Ishikawa (cell line): ENCODE data around the gene ESRRG.

ENCODE experiments used
- CEBPB ChIP-seq: IDR thresholded peaks from 2 replicates; pipeline ENCODE4 v1.6.1; 2012
- CREB1 ChIP-seq: IDR thresholded peaks from 2 replicates; pipeline ENCODE4 v1.6.1; 2012; ENCODE audit warnings: low read depth
- EGR1 ChIP-seq: IDR thresholded peaks from 2 replicates; pipeline ENCODE4 v1.6.1; 2012
- EP300 ChIP-seq: IDR thresholded peaks from 2 replicates; pipeline ENCODE4 v1.6.1; 2012; ENCODE audit warnings: borderline replicate concordance
- FOXM1 ChIP-seq: IDR thresholded peaks from 2 replicates; pipeline ENCODE4 v1.6.1; 2012; ENCODE audit warnings: low read depth, borderline replicate concordance
- MAX ChIP-seq: IDR thresholded peaks from 2 replicates; pipeline ENCODE4 v1.6.1; 2012
- NFIC ChIP-seq: IDR thresholded peaks from 2 replicates; pipeline ENCODE4 v1.6.1; 2012
- RAD21 ChIP-seq: IDR thresholded peaks from 2 replicates; pipeline ENCODE4 v1.6.1; 2012; ENCODE audit warnings: low read depth
- TAF1 ChIP-seq: IDR thresholded peaks from 2 replicates; pipeline ENCODE4 v1.6.1; 2012; ENCODE audit warnings: low read depth, mild to moderate bottlenecking
- TCF12 ChIP-seq: IDR thresholded peaks from 2 replicates; pipeline ENCODE4 v1.6.1; 2012; ENCODE audit warnings: low read depth
- TEAD4 ChIP-seq: IDR thresholded peaks from 2 replicates; pipeline ENCODE4 v1.6.1; 2012
- YY1 ChIP-seq: IDR thresholded peaks from 2 replicates; pipeline ENCODE4 v1.6.1; 2012; ENCODE audit warnings: low read depth
- ZBTB7A ChIP-seq: IDR thresholded peaks from 2 replicates; pipeline ENCODE4 v1.6.1; 2012; ENCODE audit warnings: low read depth
- TF ChIP-seq, protein P1 (sequence below): IDR thresholded peaks from 2 replicates; pipeline ENCODE4 v1.6.1; 2012
- TF ChIP-seq, protein P2 (sequence below): IDR thresholded peaks from 2 replicates; pipeline ENCODE4 v1.6.1; 2012; ENCODE audit warnings: low read depth, mild to moderate bottlenecking

The ESRRG gene

DNA sequence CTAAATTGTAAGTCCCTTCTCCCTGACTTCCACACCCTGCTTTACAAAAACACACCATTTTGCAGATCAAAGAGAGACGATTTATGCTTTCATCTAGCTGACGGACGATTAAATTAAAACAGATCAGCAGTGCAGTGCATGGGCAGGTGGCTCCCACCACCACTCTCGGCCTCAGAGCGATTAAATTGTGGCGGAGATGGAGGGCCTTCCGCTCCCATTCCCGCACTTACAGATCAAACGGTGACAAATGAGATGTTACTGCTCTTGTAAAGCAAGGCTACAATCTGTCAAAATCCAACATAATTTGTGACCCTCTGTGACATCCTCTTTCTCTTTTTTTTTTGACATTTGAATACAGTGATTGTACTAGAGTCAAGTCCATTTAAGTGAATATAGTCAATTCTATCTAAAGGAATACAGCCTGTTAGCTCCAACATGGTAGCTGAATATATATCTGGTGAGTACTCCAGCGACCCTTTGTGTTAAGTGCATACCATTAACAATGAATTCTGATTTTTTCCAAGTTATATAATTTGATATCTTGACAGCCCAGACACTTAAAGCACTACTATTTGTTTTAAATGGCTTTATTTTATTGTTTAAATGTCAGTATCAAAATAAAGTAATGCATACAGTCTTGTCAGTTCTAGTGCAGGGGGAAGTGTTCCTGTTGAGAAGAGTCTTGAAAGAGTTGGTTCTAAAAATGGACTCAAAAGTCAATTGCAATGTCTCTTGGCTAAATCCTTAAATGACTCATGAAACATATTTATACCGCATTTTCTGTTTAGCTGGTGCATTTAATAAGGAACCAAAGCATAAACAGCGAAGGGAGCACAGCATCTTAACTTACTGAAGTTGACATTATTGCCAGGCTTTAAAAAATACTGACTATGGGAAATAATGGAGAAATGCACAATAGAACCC, 109.0 kb downstream of the ESRRG start:
- TF ChIP-seq TEAD4 = no peak
- no peak for TF ChIP-seq EP300
- TF ChIP-seq TAF1 = no peak
- no peak for TF ChIP-seq YY1
- TF ChIP-seq, protein P1, sequence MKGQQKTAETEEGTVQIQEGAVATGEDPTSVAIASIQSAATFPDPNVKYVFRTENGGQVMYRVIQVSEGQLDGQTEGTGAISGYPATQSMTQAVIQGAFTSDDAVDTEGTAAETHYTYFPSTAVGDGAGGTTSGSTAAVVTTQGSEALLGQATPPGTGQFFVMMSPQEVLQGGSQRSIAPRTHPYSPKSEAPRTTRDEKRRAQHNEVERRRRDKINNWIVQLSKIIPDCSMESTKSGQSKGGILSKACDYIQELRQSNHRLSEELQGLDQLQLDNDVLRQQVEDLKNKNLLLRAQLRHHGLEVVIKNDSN = no peak
- TF ChIP-seq MAX = no peak
- TF ChIP-seq CREB1 = no peak
- TF ChIP-seq NFIC = no peak
- TF ChIP-seq EGR1 = no peak
- TF ChIP-seq, protein P2, sequence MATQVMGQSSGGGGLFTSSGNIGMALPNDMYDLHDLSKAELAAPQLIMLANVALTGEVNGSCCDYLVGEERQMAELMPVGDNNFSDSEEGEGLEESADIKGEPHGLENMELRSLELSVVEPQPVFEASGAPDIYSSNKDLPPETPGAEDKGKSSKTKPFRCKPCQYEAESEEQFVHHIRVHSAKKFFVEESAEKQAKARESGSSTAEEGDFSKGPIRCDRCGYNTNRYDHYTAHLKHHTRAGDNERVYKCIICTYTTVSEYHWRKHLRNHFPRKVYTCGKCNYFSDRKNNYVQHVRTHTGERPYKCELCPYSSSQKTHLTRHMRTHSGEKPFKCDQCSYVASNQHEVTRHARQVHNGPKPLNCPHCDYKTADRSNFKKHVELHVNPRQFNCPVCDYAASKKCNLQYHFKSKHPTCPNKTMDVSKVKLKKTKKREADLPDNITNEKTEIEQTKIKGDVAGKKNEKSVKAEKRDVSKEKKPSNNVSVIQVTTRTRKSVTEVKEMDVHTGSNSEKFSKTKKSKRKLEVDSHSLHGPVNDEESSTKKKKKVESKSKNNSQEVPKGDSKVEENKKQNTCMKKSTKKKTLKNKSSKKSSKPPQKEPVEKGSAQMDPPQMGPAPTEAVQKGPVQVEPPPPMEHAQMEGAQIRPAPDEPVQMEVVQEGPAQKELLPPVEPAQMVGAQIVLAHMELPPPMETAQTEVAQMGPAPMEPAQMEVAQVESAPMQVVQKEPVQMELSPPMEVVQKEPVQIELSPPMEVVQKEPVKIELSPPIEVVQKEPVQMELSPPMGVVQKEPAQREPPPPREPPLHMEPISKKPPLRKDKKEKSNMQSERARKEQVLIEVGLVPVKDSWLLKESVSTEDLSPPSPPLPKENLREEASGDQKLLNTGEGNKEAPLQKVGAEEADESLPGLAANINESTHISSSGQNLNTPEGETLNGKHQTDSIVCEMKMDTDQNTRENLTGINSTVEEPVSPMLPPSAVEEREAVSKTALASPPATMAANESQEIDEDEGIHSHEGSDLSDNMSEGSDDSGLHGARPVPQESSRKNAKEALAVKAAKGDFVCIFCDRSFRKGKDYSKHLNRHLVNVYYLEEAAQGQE = no peak
- TF ChIP-seq FOXM1 = no peak
- no peak for TF ChIP-seq ZBTB7A
- TF ChIP-seq TCF12 = no peak
- no peak for TF ChIP-seq CEBPB
- no peak for TF ChIP-seq RAD21

GRCh38 chr1:216612291-216612690, 110.9 kb downstream of the ESRRG start:
- TF ChIP-seq CREB1 (no peak), RAD21 (no peak), EP300 (no peak), TCF12 (no peak), TEAD4 (no peak), YY1 (no peak), CEBPB (no peak), FOXM1 (no peak), MAX (no peak), NFIC (no peak), EGR1 (no peak)
- TF ChIP-seq, protein P2 = no peak

DNA sequence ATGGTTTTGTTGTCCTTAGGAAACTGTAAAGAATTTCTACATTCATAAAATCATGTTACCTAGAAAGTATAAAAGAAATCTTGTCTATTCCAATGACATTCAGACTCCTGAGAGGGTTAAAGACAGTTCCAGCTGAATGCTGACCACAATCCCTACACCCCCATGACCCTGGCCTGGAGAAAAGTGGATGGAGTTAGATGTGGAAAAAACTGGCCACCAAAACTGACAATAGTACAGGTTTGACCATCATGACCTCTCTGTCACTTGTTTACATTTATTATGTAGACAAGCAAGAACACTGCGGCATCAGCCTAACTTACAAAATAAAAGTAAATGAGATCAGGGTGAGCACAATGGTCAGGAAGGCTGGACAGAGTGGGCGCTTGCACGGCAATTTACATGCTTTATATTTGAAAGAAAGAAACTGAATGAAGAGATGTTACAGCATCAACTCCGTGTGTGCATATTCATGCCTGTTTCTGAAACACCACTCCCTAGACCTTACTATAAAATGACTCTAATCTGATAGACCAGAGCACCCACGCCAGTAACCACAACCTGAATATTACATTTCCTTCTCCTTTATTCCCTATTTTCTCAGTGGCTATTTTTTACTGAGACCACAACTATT, 116.0 kb downstream of the ESRRG start:
- no peak for TF ChIP-seq TEAD4
- TF ChIP-seq MAX = no peak
- no peak for TF ChIP-seq CREB1
- TF ChIP-seq FOXM1 = no peak

- no peak for TF ChIP-seq RAD21
- TF ChIP-seq NFIC = no peak
- TF ChIP-seq TEAD4 = no peak
- TF ChIP-seq, protein P2 = no peak
- no peak for TF ChIP-seq YY1
- no peak for TF ChIP-seq ZBTB7A
- TF ChIP-seq EP300 = no peak
- no peak for TF ChIP-seq TAF1
- no peak for TF ChIP-seq TCF12
- no peak for TF ChIP-seq CEBPB
- no peak for TF ChIP-seq MAX
- no peak for TF ChIP-seq FOXM1
- TF ChIP-seq, protein P1 = no peak
- TF ChIP-seq EGR1 = no peak
- no peak for TF ChIP-seq CREB1
Measured at GRCh38 chr1:216606047-216606637, 117.1 kb downstream of the ESRRG start.
